ENCODE measurements around the gene IRAK1.
A peak's percentile ranks its signal among the peaks of the same experiment; 100 is the strongest.

The IRAK1 gene

GRCh38 chrX:154057791-154058190 is 38.1 kb upstream of the IRAK1 start:
- H3K9ac ChIP-seq = no peak overlapping the region
- TF ChIP-seq CTCF (conservative IDR thresholded peaks at IDR 0.05; ENCODE audit: low read depth, low read length) = no peak
- peaks cover 15% of the 10 kb centered on the region for H3K4me1 ChIP-seq (ENCODE audit: low read depth, poor library complexity, severe bottlenecking)
- H2AFZ ChIP-seq (ENCODE audit: low read depth) = no peak overlapping the region
- H3K4me2 ChIP-seq = no peak overlapping the region
- no peak overlapping the region for H3K4me3 ChIP-seq (IDR thresholded peaks at IDR 0.05; ENCODE audit: insufficient read depth, low read depth, low read length)
- no peak overlapping the region for H3K27ac ChIP-seq
- H3K36me3 ChIP-seq (ENCODE audit: insufficient read depth) = no peaks in the 10 kb centered on the region
- no peaks in the 10 kb centered on the region for H3K27me3 ChIP-seq (ENCODE audit: insufficient read depth, low read depth)
- H4K20me1 ChIP-seq (ENCODE audit: insufficient read depth) = 0 out of 2 replicates have a peak, but pooled peaks cover 4% of the 10 kb centered on the region
- peaks cover 13% of the 10 kb centered on the region; the same call in 1 of the 2 replicates for H3K79me2 ChIP-seq (ENCODE audit: insufficient read depth, low read depth)

DNA sequence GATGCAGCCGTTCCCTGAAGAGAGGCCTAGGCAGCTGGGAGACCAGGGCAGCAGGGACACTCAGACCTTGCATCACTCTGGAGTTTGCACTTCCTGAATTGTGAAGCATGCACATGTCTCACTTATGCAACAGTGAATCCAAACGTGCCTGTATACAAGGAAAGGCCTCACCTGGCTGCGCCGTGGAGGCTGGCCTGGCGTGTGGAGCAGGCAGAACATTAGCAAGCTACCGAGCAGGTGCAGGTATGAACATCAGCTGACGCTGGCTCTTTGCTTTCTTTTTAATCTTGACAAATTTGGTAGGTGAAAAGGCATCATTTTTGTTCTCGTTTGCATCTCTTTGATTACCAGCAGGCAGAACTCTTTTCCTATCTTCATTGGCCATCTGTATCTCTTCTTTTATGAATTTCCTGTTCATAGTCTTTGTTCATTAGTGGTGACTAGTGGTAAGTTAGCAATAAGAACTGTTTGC is 37.1 kb upstream of the IRAK1 start:
- Histone ChIP-seq H3K27me3 (ENCODE audit: insufficient read depth, low read depth) (no peaks in the 10 kb centered on the region), H3K36me3 (ENCODE audit: insufficient read depth) (no peaks in the 10 kb centered on the region), H3K4me2 (no peak overlapping the region), H3K9ac (no peak overlapping the region), H3K4me3 (IDR thresholded peaks at IDR 0.05; ENCODE audit: insufficient read depth, low read depth, low read length) (no peak overlapping the region), H2AFZ (ENCODE audit: low read depth) (no peak overlapping the region), H3K4me1 (ENCODE audit: low read depth, poor library complexity, severe bottlenecking) (peaks cover 15% of the 10 kb centered on the region), H4K20me1 (ENCODE audit: insufficient read depth) (0 out of 2 replicates have a peak, but pooled peaks cover 4% of the 10 kb centered on the region), H3K79me2 (ENCODE audit: insufficient read depth, low read depth) (peaks cover 8% of the 10 kb centered on the region; the same call in 1 of the 2 replicates), H3K27ac (no peak overlapping the region)
- no peak for TF ChIP-seq CTCF (conservative IDR thresholded peaks at IDR 0.05; ENCODE audit: low read depth, low read length)

GRCh38 chrX:154051201-154051810 is 31.6 kb upstream of the IRAK1 start:
- no peak overlapping the region for H3K4me3 ChIP-seq (IDR thresholded peaks at IDR 0.05; ENCODE audit: insufficient read depth, low read depth, low read length)
- no peak overlapping the region for H3K27ac ChIP-seq
- no peaks in the 10 kb centered on the region for H4K20me1 ChIP-seq (ENCODE audit: insufficient read depth)
- H3K79me2 ChIP-seq (ENCODE audit: insufficient read depth, low read depth) = peaks cover 8% of the 10 kb centered on the region
- H3K9ac ChIP-seq = no peak overlapping the region
- no peak overlapping the region for H3K4me2 ChIP-seq
- TF ChIP-seq CTCF (conservative IDR thresholded peaks at IDR 0.05; ENCODE audit: low read depth, low read length) = peak; percentile 72
- peaks cover 10% of the 10 kb centered on the region for H3K4me1 ChIP-seq (ENCODE audit: low read depth, poor library complexity, severe bottlenecking)
- no peaks in the 10 kb centered on the region for H3K36me3 ChIP-seq (ENCODE audit: insufficient read depth)
- no peak overlapping the region for H2AFZ ChIP-seq (ENCODE audit: low read depth)
- no peaks in the 10 kb centered on the region for H3K27me3 ChIP-seq (ENCODE audit: insufficient read depth, low read depth)

DNA sequence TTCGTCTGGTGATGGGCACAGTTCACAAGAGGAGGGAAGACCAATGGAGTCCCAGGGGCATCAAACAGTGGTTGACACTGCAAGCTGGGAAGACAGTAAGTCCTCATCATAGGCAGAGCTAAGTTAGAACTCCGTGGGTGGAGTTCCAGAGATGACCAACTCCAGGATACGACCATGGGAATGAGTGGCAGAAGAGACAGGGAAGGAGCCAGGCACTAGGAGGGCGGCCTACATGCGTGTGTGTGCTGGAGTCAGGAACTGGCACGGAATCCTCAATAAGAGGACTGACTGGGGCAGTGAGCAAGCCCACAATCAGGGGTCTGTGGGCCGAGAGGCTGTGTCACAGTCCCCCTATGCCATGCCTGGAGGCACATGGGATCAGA is 30.4 kb upstream of the IRAK1 start:
- no peaks in the 10 kb centered on the region for H3K27me3 ChIP-seq (ENCODE audit: insufficient read depth, low read depth)
- no peak overlapping the region for H3K9ac ChIP-seq
- H4K20me1 ChIP-seq (ENCODE audit: insufficient read depth) = no peaks in the 10 kb centered on the region

More for the DNA sequence above, 30.4 kb upstream of the IRAK1 start:
- Histone ChIP-seq H3K27ac (no peak overlapping the region), H3K36me3 (ENCODE audit: insufficient read depth) (no peaks in the 10 kb centered on the region), H3K4me1 (ENCODE audit: low read depth, poor library complexity, severe bottlenecking) (peaks cover 10% of the 10 kb centered on the region), H3K4me2 (no peak overlapping the region), H3K79me2 (ENCODE audit: insufficient read depth, low read depth) (peaks cover 8% of the 10 kb centered on the region), H2AFZ (ENCODE audit: low read depth) (no peak overlapping the region), H3K4me3 (IDR thresholded peaks at IDR 0.05; ENCODE audit: insufficient read depth, low read depth, low read length) (no peak overlapping the region)
- no peak for TF ChIP-seq CTCF (conservative IDR thresholded peaks at IDR 0.05; ENCODE audit: low read depth, low read length)
